Skin epidermis (tissue), 12 donors: ENCODE measurements around the gene ASTL.
"Not testable (repeated sequence)": the region's sequence is repeated elsewhere in the genome, so short reads cannot be mapped to it uniquely, and the experiment has no call there.

Experiments
- H3K27ac ChIP-seq, 21 experiments: fragments of 200-600 bp; sonication (generic) in 11 of 21; one replicate each; pipeline ENCODE4 v1.5.0; 2020; ENCODE audit warnings: mild to moderate bottlenecking in 3 of 21, inconsistent platforms in 2 of 21, moderate library complexity in 2 of 21
- H3K4me3 ChIP-seq, 7 experiments: fragments of 200-600 bp; sonication (generic) in 2 of 7; one replicate each; pipeline ENCODE4 v1.5.0; 2020; ENCODE audit warnings: inconsistent platforms in 2 of 7, mild to moderate bottlenecking in 2 of 7, moderate library complexity in 1 of 7

ASTL gene

GRCh38 chr2:96091711-96092572 lies 46.4 kb downstream of the ASTL start:
- Histone ChIP-seq H3K27ac (no peak overlapping the region), H3K4me3 (no peak overlapping the region)

GRCh38 chr2:96091141-96091710 lies 47.1 kb downstream of the ASTL start:
- Histone ChIP-seq H3K4me3 (no peak overlapping the region), H3K27ac (no peak overlapping the region)

- Histone ChIP-seq H3K4me3 (no peak overlapping the region), H3K27ac (no peak overlapping the region)
Measured at GRCh38 chr2:96090196-96090926, 47.9 kb downstream of the ASTL start.

DNA sequence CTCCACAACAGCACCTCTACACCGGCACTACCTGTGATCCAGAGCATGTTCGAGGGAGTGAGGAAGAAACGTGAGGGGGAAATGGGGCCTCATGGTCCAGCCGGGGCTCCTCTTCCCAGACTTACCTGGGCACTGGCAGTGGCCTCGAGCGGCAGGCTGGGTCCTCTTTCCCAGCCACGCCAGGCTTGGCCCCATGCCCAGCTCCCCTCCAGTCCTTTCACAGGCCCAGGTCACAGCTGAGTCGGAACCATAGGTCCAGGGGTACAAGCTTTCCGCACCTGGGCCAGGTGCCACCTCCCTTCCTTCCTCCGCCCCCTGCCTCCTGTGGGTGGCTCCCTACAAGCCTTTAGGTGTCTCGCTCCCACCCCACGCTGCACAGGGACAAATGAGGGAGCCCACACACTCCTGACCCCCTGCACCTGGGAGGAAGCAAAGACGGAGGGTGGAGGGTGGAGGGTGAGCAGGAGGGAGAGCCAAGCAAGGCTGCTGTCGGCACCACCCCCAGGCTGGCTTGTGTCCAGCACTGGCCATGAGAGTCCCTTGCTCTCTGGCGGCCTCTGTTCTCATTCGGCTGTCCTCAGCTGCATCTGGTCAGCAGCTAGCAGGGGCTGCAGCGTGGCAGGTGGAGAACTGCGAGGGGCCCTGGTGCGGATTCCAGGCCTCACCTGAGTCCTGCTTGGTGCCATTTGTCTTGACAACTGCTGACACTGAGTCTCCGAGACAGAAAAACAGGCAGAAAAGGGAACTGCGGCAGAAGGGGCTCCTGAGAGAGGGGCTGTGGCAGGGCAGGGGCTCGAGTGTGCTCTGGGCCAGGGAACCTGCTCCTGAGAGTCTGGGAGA lies 48.7 kb downstream of the ASTL start:
- no peak overlapping the region for H3K27ac ChIP-seq
- H3K4me3 ChIP-seq = no peak overlapping the region

DNA sequence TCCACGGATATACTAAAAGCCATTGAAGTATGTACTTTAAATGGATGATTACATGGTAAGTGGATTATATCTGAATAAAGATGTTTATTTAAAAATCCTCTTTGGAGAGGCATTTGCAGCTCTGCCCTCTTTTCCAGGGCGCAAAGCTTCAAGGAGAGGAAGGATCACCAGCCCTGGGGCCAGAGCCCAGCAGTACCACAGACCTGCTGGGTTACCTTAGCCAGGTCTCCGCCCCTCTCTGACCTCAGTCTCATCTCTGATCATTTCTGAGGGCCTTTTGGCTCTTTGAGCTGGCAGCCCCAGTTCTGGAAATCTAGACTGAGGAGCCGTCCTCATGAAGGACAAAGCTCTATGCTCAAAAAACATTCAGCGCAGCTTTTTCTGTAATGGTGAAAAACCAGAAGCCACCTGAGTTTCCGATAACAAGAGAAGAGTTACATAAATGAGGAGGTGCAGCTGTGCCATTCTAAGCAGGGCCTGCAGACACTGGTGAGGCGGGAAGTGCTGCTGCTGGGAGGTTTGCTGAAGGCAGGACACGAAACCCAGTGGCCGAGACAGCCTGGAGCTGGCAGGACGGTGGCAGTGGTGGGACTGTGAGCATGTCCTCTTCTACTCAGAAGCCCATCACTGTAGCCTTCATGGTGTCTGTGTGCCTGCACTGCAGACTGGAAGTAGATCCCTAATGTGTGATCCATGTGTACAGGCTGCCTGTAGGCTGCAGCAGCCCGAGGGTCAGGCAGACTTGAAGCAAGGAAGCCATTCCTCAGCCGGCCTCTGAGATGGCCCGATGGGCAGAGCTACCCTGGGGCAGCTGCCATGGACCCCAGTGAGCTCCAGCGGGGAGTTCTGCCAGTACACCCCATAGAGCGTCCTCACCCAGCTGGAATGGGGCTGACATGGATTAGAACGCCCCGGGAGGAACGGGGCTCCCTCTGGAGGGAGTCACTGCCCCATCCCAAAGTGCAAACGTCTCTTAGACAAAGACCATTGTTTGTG lies 49.7 kb downstream of the ASTL start:
- Histone ChIP-seq H3K27ac (no peak overlapping the region), H3K4me3 (no peak overlapping the region)

- H3K27ac ChIP-seq = no peak overlapping the region
- H3K4me3 ChIP-seq = no peak overlapping the region
Measured at GRCh38 chr2:96087130-96087529, 51.2 kb downstream of the ASTL start.

GRCh38 chr2:96085541-96086355 lies 52.6 kb downstream of the ASTL start:
- Histone ChIP-seq H3K4me3 (no peak overlapping the region), H3K27ac (no peak overlapping the region)

DNA sequence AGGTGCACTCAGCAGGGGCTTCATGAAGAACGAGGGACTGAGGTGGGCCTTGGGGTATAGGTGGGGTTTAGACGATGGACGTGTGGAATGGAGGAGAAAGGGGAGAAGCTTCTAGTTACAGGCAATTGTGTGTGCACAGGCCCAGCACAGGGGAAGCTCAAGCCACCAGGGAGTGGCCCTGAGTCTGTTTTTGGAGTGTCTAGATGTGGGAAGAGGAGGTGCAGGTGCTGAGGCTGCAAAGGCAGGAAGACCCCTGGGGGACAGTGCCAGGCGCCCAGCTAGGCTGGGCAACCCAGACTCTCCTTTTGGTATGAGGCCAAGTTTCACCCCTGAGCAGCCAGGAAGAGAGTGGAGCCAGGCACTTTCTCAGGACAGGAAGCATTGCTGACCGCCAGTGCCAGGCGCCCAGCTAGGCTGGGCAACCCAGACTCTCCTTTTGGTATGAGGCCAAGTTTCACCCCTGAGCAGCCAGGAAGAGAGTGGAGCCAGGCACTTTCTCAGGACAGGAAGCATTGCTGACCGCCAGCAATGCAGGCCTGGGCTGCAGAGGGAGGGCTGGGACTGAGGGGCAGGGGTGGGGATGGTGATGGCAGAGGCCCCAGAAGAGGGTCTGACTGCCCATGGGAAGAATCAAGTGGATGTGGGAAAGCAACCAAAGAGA lies 53.3 kb downstream of the ASTL start:
- not testable (repeated sequence) for H3K27ac ChIP-seq, H3K4me3 ChIP-seq

DNA sequence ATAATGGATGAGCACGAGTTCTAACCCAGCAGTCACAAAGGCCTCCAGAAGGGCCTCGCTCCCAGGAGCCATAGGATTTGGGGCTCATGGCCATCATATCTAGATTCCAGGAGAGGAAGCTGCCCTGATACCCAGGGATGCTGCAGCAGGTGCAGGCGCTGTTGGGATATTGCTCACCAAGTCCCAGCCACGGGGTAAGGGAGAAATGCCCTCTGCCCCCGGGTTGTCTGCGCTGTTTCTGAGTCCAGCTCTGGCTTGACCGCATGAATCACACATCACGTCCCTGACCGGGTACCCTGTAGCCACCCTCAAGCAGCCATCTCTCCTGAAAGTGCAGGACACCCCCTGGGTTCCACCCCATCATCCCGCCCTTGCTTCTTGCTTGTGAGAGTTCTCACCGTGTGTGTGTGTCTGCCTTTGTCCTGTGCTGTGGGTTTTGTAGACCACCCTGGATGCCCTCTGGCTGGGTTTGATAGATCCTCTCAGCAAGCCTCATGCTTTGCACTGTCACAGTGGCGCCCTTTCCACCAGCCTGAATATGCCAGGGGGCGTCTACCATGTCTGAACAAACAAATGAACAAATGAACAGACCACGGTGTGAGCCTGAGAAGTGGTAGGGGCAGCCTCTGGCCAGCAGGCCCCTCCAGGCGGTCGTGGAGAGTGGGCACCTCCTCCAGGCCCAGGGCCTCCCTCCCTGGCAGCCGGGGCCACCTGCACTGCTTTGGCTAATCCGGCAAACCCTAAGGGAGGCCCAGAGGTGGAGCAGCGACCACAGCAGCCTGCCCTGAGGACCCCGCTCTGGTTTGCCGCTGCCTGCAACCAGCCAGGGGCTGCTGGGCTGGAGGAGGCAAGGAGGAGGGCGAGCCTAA lies 54.1 kb downstream of the ASTL start:
- no peak overlapping the region for H3K4me3 ChIP-seq
- peak overlapping the region in 1 of 21 experiments; percentile 4 for H3K27ac ChIP-seq

GRCh38 chr2:96083064-96083939 lies 55.0 kb downstream of the ASTL start:
- no peak overlapping the region for H3K4me3 ChIP-seq
- H3K27ac ChIP-seq = peak overlapping the region in 1 of 21 experiments; percentile 22

DNA sequence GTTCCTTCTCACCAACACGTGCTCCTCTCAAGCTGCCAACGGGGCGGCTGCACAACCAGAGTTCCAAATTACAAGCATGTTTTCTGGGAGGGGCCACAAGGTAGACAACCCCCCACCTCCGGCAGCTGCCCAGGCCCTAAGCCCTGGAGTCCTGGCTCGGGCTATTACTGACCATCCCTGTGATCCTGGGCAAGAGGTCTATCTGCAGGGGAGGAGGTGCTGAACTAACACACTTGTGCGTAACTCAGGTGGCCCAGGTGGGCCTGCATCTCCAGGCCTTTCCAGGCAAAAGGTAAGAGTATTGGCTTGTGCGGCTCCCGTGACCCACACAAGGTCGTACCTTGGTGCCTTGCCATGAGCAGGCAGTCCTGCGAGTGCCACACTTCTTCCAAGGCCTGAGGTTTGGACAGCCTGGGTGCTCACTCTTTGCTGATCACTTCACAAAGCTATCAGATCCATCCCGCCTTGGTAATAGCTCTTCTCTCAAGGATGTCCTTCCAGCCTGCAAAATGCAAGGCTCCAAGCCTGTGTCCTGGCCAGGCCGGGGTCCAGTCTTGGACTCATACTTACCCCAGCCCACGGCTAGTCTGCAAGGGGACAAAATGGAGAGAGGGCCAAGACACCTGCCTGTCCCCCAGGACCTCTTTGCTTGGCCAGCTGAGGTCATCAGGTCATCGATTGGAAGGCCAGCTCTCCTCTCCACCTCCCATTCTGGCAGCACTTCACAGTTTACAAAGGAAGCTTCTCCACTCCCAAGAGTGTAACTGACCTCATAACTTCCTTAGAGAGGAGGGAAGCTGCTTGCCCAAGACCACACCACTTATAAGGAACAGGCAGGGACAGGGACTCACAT lies 55.9 kb downstream of the ASTL start:
- H3K27ac ChIP-seq = peak overlapping the region in 1 of 21 experiments; percentile 22
- H3K4me3 ChIP-seq = no peak overlapping the region

DNA sequence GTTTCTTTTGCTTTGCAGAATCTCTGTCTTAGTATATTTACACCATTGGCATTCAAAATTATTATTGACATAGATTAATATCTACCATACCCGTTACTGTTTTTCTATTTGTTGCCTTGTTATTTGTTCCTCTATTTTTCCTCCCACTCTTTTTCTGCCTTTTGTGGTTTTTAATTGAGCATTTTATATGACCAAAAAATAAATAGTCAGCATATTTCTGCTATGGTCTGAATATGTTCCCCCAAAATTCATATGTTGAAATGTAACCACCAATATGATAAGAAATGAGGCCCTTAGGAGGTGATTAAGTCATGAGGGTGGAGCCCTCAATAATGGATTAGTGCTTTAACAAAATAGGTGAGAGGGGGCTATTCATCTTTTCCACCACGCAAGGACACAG lies 57.3 kb downstream of the ASTL start:
- Histone ChIP-seq H3K4me3 (no peak overlapping the region), H3K27ac (no peak overlapping the region)

DNA sequence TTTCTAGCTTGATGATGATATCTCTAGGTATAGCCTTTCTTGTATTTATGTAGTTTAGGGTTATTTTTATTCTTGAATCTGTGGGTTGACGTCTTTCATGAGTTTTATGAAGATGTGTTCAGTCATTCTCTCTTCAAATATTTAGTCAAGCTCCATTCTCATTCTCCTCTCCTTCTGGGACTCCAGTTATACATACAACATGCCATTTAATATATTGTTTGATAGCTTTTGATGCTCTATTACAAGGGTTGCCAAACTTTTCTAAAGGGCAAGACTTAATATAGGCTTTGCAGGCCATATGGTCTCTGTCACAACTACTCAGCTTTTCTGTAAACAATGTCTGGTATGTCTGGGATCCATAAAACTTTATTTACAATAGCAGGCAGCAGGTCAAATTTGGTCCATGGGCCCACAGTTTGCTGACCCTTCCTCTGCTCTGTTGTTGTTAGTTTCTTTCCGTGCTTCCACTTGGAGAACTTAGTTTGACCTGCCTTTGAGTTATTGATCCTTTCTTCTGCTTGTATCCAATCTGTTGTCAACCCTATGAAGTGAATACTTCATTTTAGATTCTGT lies 63.0 kb downstream of the ASTL start:
- H3K27ac ChIP-seq = no peak overlapping the region
- H3K4me3 ChIP-seq = no peak overlapping the region

GRCh38 chr2:96074156-96074555 lies 64.1 kb downstream of the ASTL start:
- Histone ChIP-seq H3K4me3 (no peak overlapping the region), H3K27ac (no peak overlapping the region)
